ENCODE measurements around the gene PCSK2.

Gene PCSK2

GRCh38 chr20:17490501-17490900 lies 263.7 kb downstream of the PCSK2 start:
- no peak for DNase-seq

GRCh38 chr20:17491041-17491440 lies 264.2 kb downstream of the PCSK2 start:
- no peak for DNase-seq

GRCh38 chr20:17491488-17491887 lies 264.6 kb downstream of the PCSK2 start:
- DNase-seq: no peak

DNA sequence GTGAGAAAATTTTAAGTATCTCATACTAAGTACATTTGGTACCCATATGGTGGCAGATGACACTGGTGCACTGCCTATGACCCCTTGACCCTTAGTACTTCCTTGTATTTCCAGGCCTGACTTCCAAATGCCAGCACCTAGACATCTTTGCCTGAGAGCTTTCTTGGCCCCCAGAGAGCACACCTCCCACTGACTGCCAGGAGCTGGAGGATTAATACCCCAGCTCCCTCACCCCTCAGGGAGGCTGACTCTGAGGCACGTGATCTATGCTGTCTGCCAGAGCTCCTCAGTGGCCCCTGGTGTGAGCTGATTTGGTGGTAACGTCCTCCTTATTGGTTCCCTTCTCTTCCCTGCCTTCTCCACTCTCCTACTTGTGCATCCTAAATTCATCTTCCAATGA lies 266.3 kb downstream of the PCSK2 start:
- no peak for DNase-seq

- no peak for DNase-seq
Measured at GRCh38 chr20:17494201-17494600, 267.4 kb downstream of the PCSK2 start.

GRCh38 chr20:17495826-17496225 lies 269.0 kb downstream of the PCSK2 start:
- no peak for DNase-seq

DNA sequence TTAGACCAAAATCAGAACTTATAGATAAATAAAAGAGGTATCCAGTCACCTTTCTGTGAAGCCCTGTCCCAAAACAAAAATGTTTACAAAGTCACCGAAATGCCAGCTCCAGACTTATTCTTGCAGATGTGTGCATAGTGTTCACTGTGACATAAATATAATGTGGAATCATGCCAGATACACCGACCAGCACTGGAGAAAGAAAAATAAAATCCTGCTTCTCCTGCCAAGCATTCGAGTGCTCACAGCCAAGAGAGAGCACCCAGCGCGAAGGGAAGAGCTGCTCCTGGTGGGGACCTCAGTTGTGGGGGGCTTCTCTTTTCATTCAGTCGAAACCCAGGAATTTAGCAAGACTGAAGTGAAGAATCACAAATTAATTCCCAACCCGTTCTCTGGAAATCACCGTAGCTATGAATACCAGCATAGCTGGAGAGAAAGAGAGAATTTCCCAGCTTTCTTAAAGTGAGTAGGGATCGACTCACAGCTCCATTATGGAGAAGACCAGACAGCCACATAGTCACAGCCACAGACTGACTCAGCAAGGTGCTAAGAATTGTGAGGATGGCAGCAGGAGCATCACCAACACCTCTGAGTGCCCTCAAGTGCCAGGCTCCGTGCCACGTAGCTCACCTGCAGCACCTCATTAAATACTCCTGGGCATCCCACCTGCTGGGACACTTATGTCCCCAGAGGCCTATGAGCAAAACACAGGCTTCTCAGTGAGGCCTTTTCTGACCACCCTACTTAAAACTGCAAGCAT lies 271.2 kb downstream of the PCSK2 start:
- DNase-seq: no peak

DNA sequence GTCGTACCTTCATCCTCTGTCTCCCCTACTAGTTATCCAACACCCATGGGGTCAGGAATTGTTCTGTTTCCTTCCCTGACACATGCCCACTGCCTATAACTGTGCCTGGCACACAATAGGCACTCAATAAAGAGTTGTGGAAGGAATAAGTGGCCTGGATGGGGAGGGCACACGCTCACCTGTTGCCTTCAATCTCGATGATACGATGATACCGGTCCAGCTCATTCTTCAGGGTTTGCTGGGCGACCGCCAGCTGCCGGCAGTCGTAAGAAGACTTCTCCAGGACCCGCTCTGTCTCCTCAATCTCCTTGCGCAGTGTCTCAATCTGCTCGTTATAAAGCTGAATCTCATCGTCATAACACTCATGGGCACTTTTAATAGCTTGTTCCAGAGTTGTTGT lies 271.8 kb downstream of the PCSK2 start:
- no peak for DNase-seq

DNA sequence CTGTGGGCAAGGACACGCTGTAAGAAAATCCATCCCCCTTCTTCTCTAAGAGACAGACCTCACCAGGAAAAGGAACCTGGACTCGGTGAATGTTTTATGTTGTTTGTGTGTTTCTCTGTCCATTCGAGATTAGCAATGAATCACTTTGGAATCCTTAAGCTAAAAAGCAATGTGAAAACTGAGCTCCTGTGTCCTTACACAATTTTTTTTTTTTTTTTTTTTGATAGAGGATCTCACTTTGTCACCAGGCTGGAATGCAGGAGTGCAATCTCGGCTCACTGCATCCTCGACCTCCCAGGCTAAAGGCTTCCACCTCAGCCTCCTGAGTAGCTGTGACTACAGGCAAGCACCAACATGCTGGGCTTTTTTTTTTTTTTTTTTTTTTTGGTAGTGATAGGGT lies 272.2 kb downstream of the PCSK2 start:
- no peak for DNase-seq

DNA sequence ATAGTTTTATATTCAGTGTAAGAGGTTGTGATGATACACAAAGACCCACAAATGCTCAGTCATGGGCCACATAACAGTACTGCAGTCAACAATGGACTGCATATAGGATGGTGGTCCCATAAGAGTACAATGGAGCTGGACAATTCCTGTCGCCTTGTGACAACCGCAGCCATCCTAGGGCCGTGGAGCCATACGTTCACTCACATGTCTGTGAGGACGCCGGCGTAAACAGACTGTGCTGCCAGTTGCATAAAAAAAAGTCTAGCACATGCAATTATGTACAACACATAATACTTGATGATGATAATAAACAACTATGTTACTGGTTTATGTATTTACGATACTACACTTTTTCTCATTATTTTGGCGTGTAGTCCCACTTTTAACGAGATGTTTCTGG lies 273.4 kb downstream of the PCSK2 start:
- no peak for DNase-seq

DNA sequence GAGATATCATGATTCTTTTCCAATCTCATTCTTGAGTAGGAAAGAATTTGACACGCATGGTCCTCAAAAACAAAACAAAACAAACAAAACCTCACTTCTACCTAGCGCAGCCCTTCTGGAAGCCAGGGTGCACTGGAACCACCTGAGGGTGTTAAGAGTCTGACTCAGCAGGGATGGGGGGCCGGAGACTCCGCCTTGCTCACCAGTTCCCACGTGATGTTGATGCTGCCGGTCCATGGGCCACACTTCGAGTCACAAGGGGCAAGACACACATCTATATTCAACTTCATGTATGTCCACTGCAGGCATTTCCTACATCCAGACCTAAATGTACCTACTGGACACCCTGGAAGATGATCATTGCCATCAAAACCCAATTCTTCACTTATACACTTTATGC lies 274.0 kb downstream of the PCSK2 start:
- no peak for DNase-seq

DNA sequence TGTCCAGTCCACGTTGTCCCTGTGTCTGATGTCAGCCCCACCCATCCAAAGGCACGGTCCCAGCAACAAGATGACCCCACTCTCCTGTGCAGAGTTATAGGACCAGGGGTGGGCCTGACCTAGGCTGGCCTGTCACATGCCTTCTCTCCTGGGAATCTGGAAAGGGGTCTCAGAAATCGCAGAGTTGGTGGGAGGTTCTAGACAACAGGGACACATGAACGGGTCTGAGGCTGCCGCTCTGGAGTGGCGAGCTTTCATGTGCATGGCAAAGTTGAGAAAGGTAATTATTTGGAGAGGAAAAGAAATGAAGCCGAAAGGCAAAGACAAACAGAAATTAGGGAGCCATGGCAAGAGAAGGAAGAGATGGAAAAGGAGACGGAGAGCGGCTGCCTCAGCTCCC lies 274.9 kb downstream of the PCSK2 start:
- DNase-seq: no peak

DNA sequence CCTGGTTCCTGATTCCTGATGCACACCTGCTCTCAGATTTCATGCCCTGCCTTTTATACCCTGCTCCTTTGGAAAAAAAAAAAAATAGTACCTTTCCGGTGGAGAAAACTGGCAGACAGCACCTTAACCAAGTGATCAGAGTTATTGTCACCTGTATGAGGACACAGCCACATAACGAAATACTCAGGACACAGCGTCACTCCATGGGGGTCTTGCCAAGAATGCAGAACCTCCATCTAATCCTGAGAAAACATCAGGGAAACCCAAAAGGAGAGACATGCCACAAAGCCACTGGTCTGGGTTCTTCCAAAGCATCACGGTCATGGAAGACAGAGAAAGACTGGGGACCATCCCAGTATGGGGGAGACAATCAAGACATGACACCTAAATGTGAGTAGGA lies 275.3 kb downstream of the PCSK2 start:
- DNase-seq: no peak

DNA sequence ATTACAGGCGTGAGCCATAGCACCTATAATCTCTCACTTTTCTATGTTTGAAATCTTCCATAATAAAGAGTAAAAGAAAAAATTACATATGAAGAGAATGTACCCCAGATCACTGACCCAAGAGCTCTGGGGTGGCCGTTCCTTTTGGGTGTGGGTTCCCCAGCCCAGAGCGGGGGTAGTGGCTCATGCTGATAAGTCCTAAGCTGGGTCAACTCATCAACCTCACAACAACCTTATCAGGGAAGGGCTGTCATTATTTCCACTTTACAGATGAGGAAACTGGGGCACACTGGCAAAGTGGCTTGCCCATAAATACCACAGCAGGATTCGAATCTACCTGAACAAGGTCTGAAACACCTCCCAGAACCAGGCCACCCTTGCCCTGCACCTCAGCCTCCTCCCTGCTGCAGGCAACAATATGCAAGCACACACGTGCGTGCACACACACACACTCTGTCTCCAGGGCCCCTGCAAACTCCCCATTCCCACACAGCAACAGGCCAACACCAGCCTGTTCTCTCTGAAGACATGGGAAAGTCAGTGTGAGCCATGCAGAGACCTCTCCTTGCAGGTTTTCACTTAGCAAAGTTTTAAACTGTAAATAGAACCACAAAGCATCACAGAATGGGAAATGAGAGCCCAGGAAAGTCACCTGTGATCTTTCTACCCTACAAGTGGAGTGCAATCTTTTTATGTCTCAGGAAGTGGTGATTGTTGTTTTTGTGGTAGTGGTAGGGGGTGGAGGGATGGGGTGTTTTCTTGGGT lies 276.6 kb downstream of the PCSK2 start:
- no peak for DNase-seq

GRCh38 chr20:17504066-17504897 lies 277.4 kb downstream of the PCSK2 start:
- DNase-seq: peak; percentile 13

- DNase-seq: peak; percentile 17
Measured at GRCh38 chr20:17504898-17505635, 278.2 kb downstream of the PCSK2 start.

DNA sequence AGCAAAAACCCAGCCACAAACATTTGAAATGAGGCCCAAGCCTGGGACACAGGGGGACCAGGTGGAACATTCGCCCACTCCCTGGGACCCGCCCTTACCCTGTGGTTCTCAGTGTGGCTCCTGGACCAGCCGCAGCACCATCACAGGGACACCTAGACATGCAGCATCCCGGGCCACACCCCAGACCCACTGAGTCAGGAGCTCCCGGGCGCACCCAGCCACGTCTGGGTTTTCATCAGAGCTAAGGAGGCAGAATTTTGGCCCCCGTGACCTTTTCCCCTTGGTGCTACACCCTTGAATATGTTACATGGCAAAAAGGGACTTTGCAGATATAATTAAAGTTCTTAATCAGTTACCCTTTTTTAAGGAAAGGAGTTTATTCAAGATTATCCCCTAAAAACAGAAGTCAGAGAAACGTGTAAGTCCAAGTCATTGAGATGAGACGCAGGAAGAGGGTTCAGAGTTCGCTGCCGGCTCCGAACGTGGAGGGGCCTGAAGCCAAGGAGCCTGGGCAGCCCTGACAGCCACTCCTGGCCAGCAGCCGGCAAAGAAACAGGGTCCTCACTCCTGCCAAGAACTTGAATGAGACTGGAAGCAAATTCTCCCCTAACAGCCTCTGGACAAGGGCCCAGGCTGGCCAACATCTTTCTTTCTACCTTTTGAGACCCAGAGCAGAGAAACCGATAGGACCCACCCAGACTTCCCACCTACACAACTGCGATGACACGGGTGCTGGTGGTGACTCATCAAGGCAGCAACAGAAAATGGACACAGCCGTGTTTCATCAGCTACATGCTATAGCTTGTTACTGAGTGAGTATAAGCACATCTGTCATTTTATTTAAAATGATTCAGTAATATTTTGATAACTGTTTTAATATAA lies 279.0 kb downstream of the PCSK2 start:
- peak; percentile 62 for DNase-seq

DNA sequence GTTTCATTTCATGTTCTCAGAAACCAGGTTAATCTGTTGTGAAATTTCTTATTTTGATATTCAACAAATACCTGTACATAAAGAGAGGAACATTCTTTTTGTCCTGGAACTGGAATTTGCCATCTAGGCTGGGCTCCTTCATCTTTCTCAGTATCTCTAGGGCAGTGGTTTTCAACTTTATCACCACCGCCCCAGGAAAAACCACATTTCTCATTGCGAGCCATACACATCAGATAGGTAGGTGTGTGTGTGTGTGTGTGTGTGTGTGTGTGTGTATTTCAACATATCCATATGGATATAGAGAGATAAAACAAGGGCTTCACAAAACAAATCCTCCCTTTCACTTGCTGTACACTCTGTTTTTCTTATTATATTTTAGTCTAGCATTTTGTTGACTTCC lies 280.2 kb downstream of the PCSK2 start:
- DNase-seq: no peak

DNA sequence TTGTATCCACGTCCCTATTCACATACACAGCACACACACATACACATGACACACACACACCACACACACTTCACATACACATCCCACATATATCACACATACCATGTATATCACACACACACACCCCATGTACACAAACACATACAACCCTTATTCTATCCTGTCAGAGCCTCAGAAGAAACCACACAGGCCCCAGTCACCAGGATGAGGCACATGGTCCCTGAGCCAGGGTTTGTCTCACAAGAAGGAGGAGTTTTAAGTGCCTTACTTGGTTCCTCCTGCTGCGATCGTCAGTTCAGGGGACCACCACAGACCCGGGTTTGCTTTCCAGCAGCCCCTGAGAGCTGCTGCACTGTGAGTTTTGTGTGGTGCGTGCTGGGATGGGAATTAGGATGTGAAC lies 280.7 kb downstream of the PCSK2 start:
- no peak for DNase-seq

GRCh38 chr20:17508756-17509155 lies 281.9 kb downstream of the PCSK2 start:
- no peak for DNase-seq

DNA sequence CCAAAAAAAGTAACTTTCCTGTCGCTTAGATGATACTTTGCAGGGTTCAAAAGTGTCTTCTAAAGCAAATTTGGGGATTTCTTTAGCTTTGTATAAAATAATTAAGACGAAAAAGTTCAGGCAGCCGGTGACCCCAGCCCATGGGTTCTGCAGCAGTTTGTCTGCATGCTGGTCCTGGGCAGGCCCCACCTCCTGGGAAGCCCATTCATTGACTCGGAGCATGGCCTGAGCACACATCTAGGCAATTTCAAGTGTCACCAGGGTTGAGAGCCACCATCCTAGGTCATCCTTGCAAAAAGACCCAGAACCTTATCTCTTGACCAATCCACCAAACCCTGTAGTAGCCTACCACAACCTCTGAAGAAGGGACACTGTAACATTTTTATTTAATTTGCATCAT lies 283.7 kb downstream of the PCSK2 start:
- no peak for DNase-seq

DNA sequence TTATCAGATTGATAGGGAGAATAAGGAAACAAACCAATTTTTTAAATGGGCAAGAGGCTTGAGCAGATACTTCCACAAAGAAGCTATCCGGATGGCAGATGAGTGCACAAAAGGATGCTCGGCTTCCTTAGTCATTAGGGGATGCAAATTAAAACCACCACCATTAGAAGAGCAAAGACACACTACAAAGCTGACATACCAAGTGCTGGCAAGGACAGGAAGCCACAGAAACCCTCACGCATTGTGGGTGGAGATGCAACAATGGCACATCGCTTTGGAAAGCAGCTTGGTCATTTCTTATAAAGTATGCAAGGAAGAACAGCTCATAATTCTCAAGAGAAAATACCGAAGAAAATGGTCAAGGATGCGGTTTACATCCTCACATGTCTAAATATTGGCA lies 284.6 kb downstream of the PCSK2 start:
- no peak for DNase-seq
